GM21515 (cell line): Measurements from ENCODE around the gene AMIGO2.

ENCODE experiments used
- ATAC-seq: cut with Tn5 transposase; IDR thresholded peaks from one replicate; pipeline ENCODE4 v1.9.1; 2021; ENCODE audit not compliant: unreplicated experiment

Gene AMIGO2

DNA sequence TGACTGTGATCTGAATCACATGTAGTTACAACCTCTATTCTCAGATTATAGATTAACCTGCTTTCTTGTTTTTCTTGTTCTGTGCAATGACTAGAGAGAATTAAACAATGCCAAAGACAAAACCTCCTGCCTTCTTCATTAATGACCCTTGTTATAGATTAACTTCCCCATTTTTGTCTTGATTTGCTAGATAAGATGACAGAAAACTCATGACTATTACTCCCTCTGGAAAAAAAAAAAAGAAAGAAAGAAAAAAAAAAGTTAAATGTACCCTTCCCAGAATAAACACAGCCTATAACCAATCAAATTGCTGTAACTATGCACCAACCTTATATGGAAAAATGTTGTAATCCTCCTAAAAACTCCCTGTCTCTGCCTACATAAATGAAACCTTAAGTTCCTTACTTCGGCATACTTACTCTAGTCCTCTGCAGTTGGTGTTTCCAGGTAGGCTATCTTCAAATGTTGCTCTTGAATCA is 41.5 kb downstream of the AMIGO2 start:
- ATAC-seq = no peak

GRCh38 chr12:47035484-47035883 is 44.3 kb downstream of the AMIGO2 start:
- no peak for ATAC-seq

GRCh38 chr12:47034661-47035060 is 45.1 kb downstream of the AMIGO2 start:
- no peak for ATAC-seq

- ATAC-seq = no peak
Measured at GRCh38 chr12:47033789-47034555, 45.8 kb downstream of the AMIGO2 start.

DNA sequence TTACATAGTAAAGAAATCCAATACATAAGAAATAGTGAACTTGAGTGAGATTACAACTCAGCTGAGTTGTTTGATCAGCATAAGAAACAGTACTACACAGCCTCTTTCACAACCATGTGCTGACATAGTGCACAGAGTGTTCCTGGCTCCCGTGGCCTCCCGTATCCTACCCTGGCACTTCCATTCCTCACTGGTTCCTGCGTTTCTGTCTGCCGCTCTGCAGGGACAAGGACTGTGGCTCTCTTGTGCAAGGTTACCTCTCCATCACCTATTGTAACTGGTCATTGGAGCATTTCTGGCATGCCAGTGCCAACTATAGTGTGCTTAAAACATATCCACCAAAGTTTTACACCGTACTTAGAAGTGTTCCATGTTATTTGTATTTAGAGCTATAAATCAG is 46.7 kb downstream of the AMIGO2 start:
- no peak for ATAC-seq

GRCh38 chr12:47032644-47033043 is 47.1 kb downstream of the AMIGO2 start:
- no peak for ATAC-seq

DNA sequence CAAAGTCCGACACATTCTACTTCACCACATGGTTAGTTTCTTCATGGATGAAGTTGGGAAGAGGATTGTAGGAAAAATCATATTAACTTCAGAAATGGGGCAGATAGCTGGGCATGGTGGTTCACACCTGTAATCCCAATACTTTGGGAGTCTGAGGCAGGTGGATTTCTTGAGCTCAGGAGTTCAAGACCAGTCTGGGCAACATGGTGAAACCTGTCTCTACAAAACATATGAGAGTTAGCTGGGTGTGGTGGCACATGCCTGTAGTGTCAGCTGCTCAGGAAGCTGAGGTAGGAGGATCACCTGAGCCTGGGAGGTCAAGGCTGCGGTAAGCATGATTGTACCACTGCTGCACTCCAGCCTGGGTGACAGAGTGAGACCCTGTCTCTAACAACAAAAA is 49.9 kb downstream of the AMIGO2 start:
- no peak for ATAC-seq

DNA sequence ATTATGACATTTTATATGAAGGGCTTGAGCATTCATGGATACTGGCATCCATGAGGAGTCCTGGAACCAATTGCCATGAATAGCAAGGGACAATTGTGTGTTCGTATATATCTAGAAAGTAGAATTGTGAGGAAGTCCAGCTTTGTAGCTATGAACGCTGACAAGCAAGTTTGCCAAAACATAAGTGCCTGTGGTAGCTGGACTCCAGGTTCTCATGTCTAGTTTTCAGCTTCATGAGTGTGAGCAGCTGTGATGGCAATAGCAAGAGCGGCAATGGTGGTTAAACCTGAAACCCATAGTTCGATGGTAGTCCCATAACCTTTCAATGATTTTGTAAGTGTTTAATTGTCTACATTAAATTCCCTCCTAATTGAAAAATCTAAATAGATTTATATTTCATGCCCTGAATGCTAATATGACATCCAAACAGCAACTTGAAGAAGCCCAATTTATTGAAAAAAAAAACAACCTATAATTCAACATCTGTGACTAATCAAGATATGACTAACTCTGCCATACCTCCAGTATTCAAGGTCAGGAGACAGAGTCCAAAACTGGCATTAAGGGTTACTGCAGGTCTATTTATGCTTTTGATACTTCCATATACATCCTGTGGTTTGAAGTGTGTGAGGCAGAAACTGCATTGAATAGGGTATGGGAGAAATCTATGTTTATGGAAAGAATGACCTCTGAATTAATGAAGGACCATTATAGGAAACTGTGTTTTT is 50.6 kb downstream of the AMIGO2 start:
- ATAC-seq = no peak

GRCh38 chr12:47028186-47028585 is 51.6 kb downstream of the AMIGO2 start:
- ATAC-seq = no peak
